K562 (cell line): ENCODE measurements around the gene MYH15. TPM values are rescaled to one million over a fixed set of nuclear protein-coding genes. Genes with fewer than 3 reads are reported as not detected.
A peak's percentile ranks its signal among the peaks of the same experiment; 100 is the strongest.

Experiments
- ATAC-seq: fragments of 200-7000 bp; cut with Tn5 transposase; 3 replicates; pipeline ENCODE4 v1.9.1; 2020; ENCODE audit warnings: moderate library complexity
- BruUV-seq: library from RNA; stranded (reverse); fragments of 400-500 nt; replicated peaks from 2 replicates; lab custom pipeline; 2021; lab: Mats Ljungman, UMichigan
- CTCF ChIA-PET: fragments of 300-600 bp; formaldehyde crosslinking; extraction: SDS; loops from one replicate; lab custom pipeline; 2021; ENCODE audit warnings: low intra/inter-chr PET ratio; lab: Yijun Ruan, JAX
- POLR2A ChIA-PET: fragments of 300-600, 350-650 bp; sonication (Branson Sonifier 250); formaldehyde crosslinking; extraction: SDS; loops from one replicate; lab custom pipeline; 2021; ENCODE audit warnings: antibody characterized with exemption, inconsistent platforms; lab: Yijun Ruan, JAX
- DNase-seq, 4 experiments: peaks; one replicate each; pipeline versions ENCODE4 v3.0.0 to v3.0.0-alpha.2; 2011 to 2018; ENCODE audit warnings: low spot score in 3 of 4, mixed read lengths in 3 of 4; ENCODE audit errors: extremely low read depth in 1 of 4
- FAIRE-seq: peaks from 2 replicates; lab custom pipeline; 2011; peaks lifted over from hg19 to GRCh38; lab: Jason Lieb, UNC
- H2AFZ ChIP-seq: 2 replicates; pipeline ENCODE4 v1.6.0; 2011; ENCODE audit warnings: low read depth, low read length, control low read depth, inconsistent platforms
- H3K27ac ChIP-seq: fragments of 200-600 bp; 3 replicates; pipeline ENCODE4 v1.8.0; 2011; ENCODE audit warnings: low read depth, mild to moderate bottlenecking, control low read depth, inconsistent platforms, low read length, moderate library complexity, mixed read lengths; ENCODE audit errors: extremely low read depth
- H3K27me3 ChIP-seq, 2 experiments: fragments of 300-600 bp in 1 of 2; 2 replicates in 1 of 2; 3 replicates in 1 of 2; pipeline versions ENCODE4 v1.6.0 to v1.8.0; 2011; ENCODE audit warnings: inconsistent platforms in 2 of 2, low read length in 2 of 2, mild to moderate bottlenecking in 1 of 2, mixed read lengths in 1 of 2, moderate library complexity in 1 of 2; ENCODE audit not compliant: control insufficient read depth in 2 of 2, insufficient read depth in 2 of 2
- H3K36me3 ChIP-seq: fragments of 300-600 bp; 3 replicates; pipeline ENCODE4 v1.8.0; 2011; ENCODE audit warnings: mild to moderate bottlenecking, low read length, inconsistent platforms; ENCODE audit not compliant: control insufficient read depth, insufficient read depth
- H3K4me1 ChIP-seq, 2 experiments: fragments of 200-600 bp in 1 of 2; replicated peaks in 1 of 2; 2 replicates in 1 of 2; 3 replicates in 1 of 2; pipeline versions ENCODE4 v1.5.1 to v1.8.0; 2011; ENCODE audit warnings: inconsistent platforms in 2 of 2, low read length in 2 of 2, mild to moderate bottlenecking in 1 of 2, mixed read lengths in 1 of 2, moderate library complexity in 1 of 2; ENCODE audit not compliant: control insufficient read depth in 2 of 2, insufficient read depth in 2 of 2
- H3K4me2 ChIP-seq: 2 replicates; pipeline ENCODE4 v1.6.1; 2011; ENCODE audit warnings: low read length, control low read depth, inconsistent platforms, mixed read lengths; ENCODE audit not compliant: insufficient read depth
- H3K4me3 ChIP-seq: fragments of 200-600 bp; sonication (generic), shearing (Covaris generic); 2 replicates; pipeline ENCODE4 v1.5.1; 2016; ENCODE audit warnings: control low read depth, inconsistent platforms
- H3K79me2 ChIP-seq: fragments of 200-600 bp; 3 replicates; pipeline ENCODE4 v1.8.0; 2011; ENCODE audit warnings: low read length, inconsistent platforms; ENCODE audit not compliant: control insufficient read depth, insufficient read depth
- H3K9ac ChIP-seq, 2 experiments: 2 replicates each; pipeline versions ENCODE4 v1.6.0 to v1.6.1; 2011; ENCODE audit warnings: low read depth in 2 of 2, low read length in 2 of 2, control low read depth in 1 of 2, inconsistent platforms in 1 of 2, mild to moderate bottlenecking in 1 of 2, mixed read lengths in 1 of 2; ENCODE audit not compliant: insufficient read depth in 1 of 2
- H3K9me1 ChIP-seq: one replicate; pipeline ENCODE4 v1.6.0; 2011; ENCODE audit warnings: inconsistent platforms, mild to moderate bottlenecking, low read length, moderate library complexity; ENCODE audit not compliant: control insufficient read depth, insufficient read depth
- H3K9me3 ChIP-seq: replicated peaks from 2 replicates; pipeline ENCODE4 v1.5.1; 2011; ENCODE audit warnings: low read depth, low read length, inconsistent platforms; ENCODE audit not compliant: control insufficient read depth, insufficient read depth
- H4K20me1 ChIP-seq: replicated peaks from 2 replicates; pipeline ENCODE4 v1.6.1; 2011; ENCODE audit warnings: low read length, inconsistent platforms, mixed read lengths; ENCODE audit not compliant: control insufficient read depth, insufficient read depth
- CEBPG ChIP-seq, 3 experiments: fragments of 200-800 bp in 1 of 3; sonication (Bioruptor generic) in 1 of 3; sonication (generic) in 1 of 3; formaldehyde crosslinking in 1 of 3; IDR thresholded peaks in 2 of 3; conservative IDR thresholded peaks in 1 of 3; 2 replicates each; pipeline versions ENCODE4 v1.6.1 to v1.8.0; 2016 to 2022; ENCODE audit warnings: missing compliant biosample characterization in 2 of 3, missing genetic modification characterization in 2 of 3, mild to moderate bottlenecking in 1 of 3, missing genetic modification reagents in 1 of 3
- HNRNPLL ChIP-seq: fragments of 200-400 bp; formaldehyde crosslinking; IDR thresholded peaks from 2 replicates; pipeline ENCODE4 v1.6.1; 2017; ENCODE audit warnings: low read length, low read depth, mild to moderate bottlenecking; ENCODE audit not compliant: poor library complexity, severe bottlenecking
- TRIM24 ChIP-seq, 2 experiments: fragments of 450-650 bp; IDR thresholded peaks; 2 replicates each; pipeline ENCODE4 v1.6.1; 2016
- ZNF217 ChIP-seq: sonication (generic); formaldehyde crosslinking; IDR thresholded peaks from 2 replicates; pipeline ENCODE4 v1.8.0; 2022; ENCODE audit warnings: mild to moderate bottlenecking, missing genetic modification reagents
- ZNF24 ChIP-seq: fragments of 450-650 bp; IDR thresholded peaks from 2 replicates; pipeline ENCODE4 v1.6.1; 2016
- WGBS: fragments of 100-300 bp; shearing (Covaris generic); methylation state at CpG from one replicate; pipeline ENCODE4 v1.1.6; 2016; ENCODE audit warnings: low coverage, mixed read lengths; ENCODE audit not compliant: insufficient coverage; ENCODE audit errors: missing lambda C conversion rate; 5-methylcytosine and 5-hydroxymethylcytosine counted together
- in situ Hi-C: fragments of 300-500 bp; cut with MboI; formaldehyde crosslinking; loops from 4 replicates; pipeline ENCODE4 v1.15.0; 2018; ENCODE audit warnings: inconsistent platforms, mixed read lengths
- intact Hi-C: fragments of 100-400 bp; cut with micrococcal nuclease; formaldehyde crosslinking; loops from 2 replicates; pipeline ENCODE4 v1.14.2; 2022
- polyA plus RNA-seq, 8 experiments: library from polyadenylated mRNA; depleted of rRNA in 4 of 8; stranded (reverse) in 5 of 8; unstranded in 3 of 8; fragments of >200 nt; fragmentation: Nextera tagmentation in 2 of 8; fragmentation: Illumina TruSeq in 1 of 8; extraction: Ambion mirVana in 2 of 8; extraction: Trizol in 1 of 8; gene quantifications; 2 replicates each; pipeline versions ENCODE4 v1.2.1 to v1.2.3, GENCODE V29; 2011 to 2014; ENCODE audit warnings: inconsistent platforms in 1 of 8, missing spikeins in 1 of 8
- total RNA-seq, 7 experiments: library from RNA; depleted of rRNA in 6 of 7; stranded (reverse); fragments of >200 nt in 6 of 7; fragmentation: Illumina TruSeq in 2 of 7; extraction: Trizol in 2 of 7; gene quantifications; 2 replicates each; pipeline versions ENCODE4 v1.2.1 to v1.2.3, GENCODE V29; 2011 to 2021; ENCODE audit warnings: low replicate concordance in 1 of 7
- TF ChIP-seq, protein P1 (sequence below): fragments of 150-350 bp; IDR thresholded peaks from 2 replicates; pipeline ENCODE4 v1.6.1; 2014; ENCODE audit warnings: low read depth, mild to moderate bottlenecking, low read length, borderline replicate concordance

MYH15 gene
- total and polyA plus RNA-seq, 9 of the 15 experiments (the other 6 are each of a cell fraction or from before 2014, with no cell fraction given), result 0.03 to 0.29 (median 0.12) TPM

- no peak for FAIRE-seq
- in situ Hi-C loops, result no loop called here
- Histone ChIP-seq H2AFZ (no peak overlapping the region), H3K9ac (no peak overlapping the region), H3K4me1 (no peaks in the 10 kb centered on the region), H3K27me3 (no peaks in the 10 kb centered on the region), H3K36me3 (no peaks in the 10 kb centered on the region), H3K9me3 (no peaks in the 10 kb centered on the region), H3K79me2 (no peaks in the 10 kb centered on the region), H3K4me2 (no peak overlapping the region), H4K20me1 (no peaks in the 10 kb centered on the region), H3K9me1 (no peaks in the 10 kb centered on the region), H3K4me3 (no peak overlapping the region), H3K27ac (no peak overlapping the region)
- no TSS peak for BruUV-seq
- ChIA-PET POLR2A (no interaction called here), CTCF (no interaction called here)
- no peak for DNase-seq
- TF ChIP-seq CEBPG (CRISPR knock-in tag; IDR thresholded peaks at IDR 0.05), result no peak
- peak; percentile 33 to 66; a peak in 3 of 4 replicates for TF ChIP-seq CEBPG (tag; conservative IDR thresholded peaks at IDR 0.05 in 1 of 2, IDR thresholded peaks at IDR 0.05 in 1 of 2)
- no peak for TF ChIP-seq ZNF217 (CRISPR knock-in tag)
- TF ChIP-seq HNRNPLL, result no peak
- TF ChIP-seq TRIM24 (IDR thresholded peaks at IDR 0.05), result no peak
- TF ChIP-seq ZNF24, result no peak
- TF ChIP-seq, protein P1, sequence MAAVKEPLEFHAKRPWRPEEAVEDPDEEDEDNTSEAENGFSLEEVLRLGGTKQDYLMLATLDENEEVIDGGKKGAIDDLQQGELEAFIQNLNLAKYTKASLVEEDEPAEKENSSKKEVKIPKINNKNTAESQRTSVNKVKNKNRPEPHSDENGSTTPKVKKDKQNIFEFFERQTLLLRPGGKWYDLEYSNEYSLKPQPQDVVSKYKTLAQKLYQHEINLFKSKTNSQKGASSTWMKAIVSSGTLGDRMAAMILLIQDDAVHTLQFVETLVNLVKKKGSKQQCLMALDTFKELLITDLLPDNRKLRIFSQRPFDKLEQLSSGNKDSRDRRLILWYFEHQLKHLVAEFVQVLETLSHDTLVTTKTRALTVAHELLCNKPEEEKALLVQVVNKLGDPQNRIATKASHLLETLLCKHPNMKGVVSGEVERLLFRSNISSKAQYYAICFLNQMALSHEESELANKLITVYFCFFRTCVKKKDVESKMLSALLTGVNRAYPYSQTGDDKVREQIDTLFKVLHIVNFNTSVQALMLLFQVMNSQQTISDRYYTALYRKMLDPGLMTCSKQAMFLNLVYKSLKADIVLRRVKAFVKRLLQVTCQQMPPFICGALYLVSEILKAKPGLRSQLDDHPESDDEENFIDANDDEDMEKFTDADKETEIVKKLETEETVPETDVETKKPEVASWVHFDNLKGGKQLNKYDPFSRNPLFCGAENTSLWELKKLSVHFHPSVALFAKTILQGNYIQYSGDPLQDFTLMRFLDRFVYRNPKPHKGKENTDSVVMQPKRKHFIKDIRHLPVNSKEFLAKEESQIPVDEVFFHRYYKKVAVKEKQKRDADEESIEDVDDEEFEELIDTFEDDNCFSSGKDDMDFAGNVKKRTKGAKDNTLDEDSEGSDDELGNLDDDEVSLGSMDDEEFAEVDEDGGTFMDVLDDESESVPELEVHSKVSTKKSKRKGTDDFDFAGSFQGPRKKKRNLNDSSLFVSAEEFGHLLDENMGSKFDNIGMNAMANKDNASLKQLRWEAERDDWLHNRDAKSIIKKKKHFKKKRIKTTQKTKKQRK, result no peak
- intact Hi-C loops, result no loop called here
- WGBS, result 0% methylated on average over 5 of the region's 5 CpGs
- no peak for ATAC-seq
Measured at GRCh38 chr3:108346301-108347227, 163.8 kb downstream of the MYH15 start.
